Measurements from ENCODE around the gene FADS2. TPM values are rescaled to one million over a fixed set of nuclear protein-coding genes. Genes with fewer than 3 reads are reported as not detected.

Gene FADS2
- total and polyA plus RNA-seq, 2 of the 13 experiments (the other 11 are each of a cell fraction or from before 2014, with no cell fraction given) = 90.1 to 124 TPM

DNA sequence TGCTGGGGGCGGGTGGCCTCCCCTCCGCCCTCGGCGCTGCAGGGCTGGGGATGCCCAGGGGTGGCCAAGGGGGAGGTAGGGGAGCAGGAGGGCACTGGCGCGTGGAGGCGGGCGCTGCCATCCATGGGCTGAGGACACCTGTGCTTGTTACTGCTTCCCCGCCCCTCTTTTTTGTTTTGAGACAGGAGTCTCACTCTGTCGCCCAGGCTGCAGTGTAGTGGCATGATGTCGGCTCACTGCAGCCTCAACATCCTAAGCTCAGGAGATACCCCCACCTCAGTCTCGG lies 63.9 kb downstream of the FADS2 start:
- CTCF ChIA-PET (ENCODE audit: low intra/inter-chr PET ratio, low total read pairs) = interaction anchor here (1.2 kb wide), 1 partner anchor 95 kb away, joined by 4 read pairs; no protein-coding TSS in a partner anchor
- POLR2A ChIA-PET = interaction anchor here (2.0 kb wide), 1 partner anchor 13 kb away, joined by 5 read pairs; no protein-coding TSS in a partner anchor
- Histone ChIP-seq H3K9ac (ENCODE audit: insufficient read depth, low read depth, low read length) (peak overlapping the region; percentile 46; the same call in 1 of the 2 replicates), H2AFZ (ENCODE audit: low read length) (no peak overlapping the region), H3K4me1 (ENCODE audit: insufficient read depth, low read length) (peaks cover 14% of the 10 kb centered on the region), H4K20me1 (ENCODE audit: insufficient read depth, low read length) (no peaks in the 10 kb centered on the region), H3K27ac (ENCODE audit: extremely low read length, insufficient read depth, low read length) (no peak overlapping the region), H3K4me2 (ENCODE audit: low read depth, low read length) (peak overlapping the region; percentile 76), H3K9me3 (ENCODE audit: low read length) (no peaks in the 10 kb centered on the region), H3K36me3 (replicated peaks in 1 of 2; ENCODE audit: control insufficient read depth in 1 of 2, insufficient read depth in 2 of 2, low read length in 2 of 2) (no peaks in the 10 kb centered on the region), H3K79me2 (ENCODE audit: insufficient read depth, low read length) (no peaks in the 10 kb centered on the region), H3K4me3 (replicated peaks in 1 of 3; ENCODE audit: insufficient read depth in 1 of 3, low read depth in 2 of 3, low read length in 3 of 3) (peak overlapping the region; percentile 37 to 86 (median 68); a peak in 5 of 6 replicates), H3K27me3 (ENCODE audit: control insufficient read depth in 1 of 2, insufficient read depth in 2 of 2, low read length in 2 of 2) (no peaks in the 10 kb centered on the region)
- FAIRE-seq (no peak), DNase-seq (ENCODE audit: low spot score) (no peak), ATAC-seq (peak; percentile 34)
- TF ChIP-seq CEBPB (IDR thresholded peaks at IDR 0.05; ENCODE audit: borderline replicate concordance, low read depth, low read length) (no peak), KDM2A (CRISPR knock-in tag; IDR thresholded peaks at IDR 0.05; ENCODE audit: borderline replicate concordance, low read depth) (peak; percentile 19; the same call in 1 of the 2 replicates), ARHGAP35 (CRISPR knock-in tag; IDR thresholded peaks at IDR 0.05; ENCODE audit: borderline replicate concordance) (0 out of 2 replicates have a peak, but pooled peaks have one; percentile 5)
- TF ChIP-seq, protein P1, sequence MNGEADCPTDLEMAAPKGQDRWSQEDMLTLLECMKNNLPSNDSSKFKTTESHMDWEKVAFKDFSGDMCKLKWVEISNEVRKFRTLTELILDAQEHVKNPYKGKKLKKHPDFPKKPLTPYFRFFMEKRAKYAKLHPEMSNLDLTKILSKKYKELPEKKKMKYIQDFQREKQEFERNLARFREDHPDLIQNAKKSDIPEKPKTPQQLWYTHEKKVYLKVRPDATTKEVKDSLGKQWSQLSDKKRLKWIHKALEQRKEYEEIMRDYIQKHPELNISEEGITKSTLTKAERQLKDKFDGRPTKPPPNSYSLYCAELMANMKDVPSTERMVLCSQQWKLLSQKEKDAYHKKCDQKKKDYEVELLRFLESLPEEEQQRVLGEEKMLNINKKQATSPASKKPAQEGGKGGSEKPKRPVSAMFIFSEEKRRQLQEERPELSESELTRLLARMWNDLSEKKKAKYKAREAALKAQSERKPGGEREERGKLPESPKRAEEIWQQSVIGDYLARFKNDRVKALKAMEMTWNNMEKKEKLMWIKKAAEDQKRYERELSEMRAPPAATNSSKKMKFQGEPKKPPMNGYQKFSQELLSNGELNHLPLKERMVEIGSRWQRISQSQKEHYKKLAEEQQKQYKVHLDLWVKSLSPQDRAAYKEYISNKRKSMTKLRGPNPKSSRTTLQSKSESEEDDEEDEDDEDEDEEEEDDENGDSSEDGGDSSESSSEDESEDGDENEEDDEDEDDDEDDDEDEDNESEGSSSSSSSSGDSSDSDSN (CRISPR knock-in tag; IDR thresholded peaks at IDR 0.05) = 0 out of 2 replicates have a peak, but pooled peaks have one; percentile 0
- WGBS (ENCODE audit: low lambda C conversion rate) = 25% methylated on average over 4 of the region's 12 CpGs
- intact Hi-C loops (cut with micrococcal nuclease; ENCODE audit: unreplicated experiment) (no loop called here), in situ Hi-C loops (cut with HindIII; ENCODE audit: extremely low pct_ligation_motif_present, low pct_unique_long_range_greater_than_20kb) (no loop called here)
- no TSS peak for BruUV-seq (replicated peaks)

DNA sequence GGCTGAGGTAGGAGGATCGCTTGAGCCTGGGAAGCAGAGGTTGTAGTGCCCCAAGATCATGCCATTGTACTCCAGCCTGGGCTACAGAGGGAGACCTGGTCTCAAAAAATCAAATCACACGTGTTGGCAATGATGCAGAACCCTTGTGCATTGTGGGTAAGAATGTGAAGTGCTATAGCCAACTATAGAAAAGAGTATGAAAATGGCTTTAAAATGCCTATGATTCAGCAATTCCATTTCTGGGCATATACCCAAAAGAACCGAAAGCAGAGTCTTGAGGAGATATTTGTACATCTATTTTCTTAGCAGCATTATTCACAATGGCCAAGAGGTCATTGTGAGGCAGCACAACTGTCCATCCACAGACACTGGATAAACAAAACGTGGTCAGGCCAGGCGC lies 65.9 kb downstream of the FADS2 start:
- no peak for FAIRE-seq
- no peak overlapping the region for H3K4me3 ChIP-seq (replicated peaks in 1 of 3; ENCODE audit: insufficient read depth in 1 of 3, low read depth in 2 of 3, low read length in 3 of 3)
- H4K20me1 ChIP-seq (ENCODE audit: insufficient read depth, low read length) = no peaks in the 10 kb centered on the region
- BruUV-seq (replicated peaks) = no TSS peak
- TF ChIP-seq KAT7 (CRISPR knock-in tag; IDR thresholded peaks at IDR 0.05; ENCODE audit: borderline replicate concordance) (no peak), ZNF264 (CRISPR knock-in tag; IDR thresholded peaks at IDR 0.05) (no peak), STAG1 (CRISPR knock-in tag; IDR thresholded peaks at IDR 0.05) (no peak), STAT5B (CRISPR knock-in tag; IDR thresholded peaks at IDR 0.05) (no peak), ZNF30 (CRISPR knock-in tag; IDR thresholded peaks at IDR 0.05) (no peak), ZFP36L2 (CRISPR knock-in tag; IDR thresholded peaks at IDR 0.05) (no peak), PAX8 (CRISPR knock-in tag; IDR thresholded peaks at IDR 0.05; ENCODE audit: borderline replicate concordance) (no peak), ZNF274 (CRISPR knock-in tag; IDR thresholded peaks at IDR 0.05) (no peak), NONO (IDR thresholded peaks at IDR 0.05) (no peak), NONO (CRISPR knock-in tag; conservative IDR thresholded peaks at IDR 0.05) (no peak), TOE1 (CRISPR knock-in tag; IDR thresholded peaks at IDR 0.05) (no peak), RBAK (CRISPR knock-in tag; IDR thresholded peaks at IDR 0.05) (no peak)
- TF ChIP-seq, protein P2, sequence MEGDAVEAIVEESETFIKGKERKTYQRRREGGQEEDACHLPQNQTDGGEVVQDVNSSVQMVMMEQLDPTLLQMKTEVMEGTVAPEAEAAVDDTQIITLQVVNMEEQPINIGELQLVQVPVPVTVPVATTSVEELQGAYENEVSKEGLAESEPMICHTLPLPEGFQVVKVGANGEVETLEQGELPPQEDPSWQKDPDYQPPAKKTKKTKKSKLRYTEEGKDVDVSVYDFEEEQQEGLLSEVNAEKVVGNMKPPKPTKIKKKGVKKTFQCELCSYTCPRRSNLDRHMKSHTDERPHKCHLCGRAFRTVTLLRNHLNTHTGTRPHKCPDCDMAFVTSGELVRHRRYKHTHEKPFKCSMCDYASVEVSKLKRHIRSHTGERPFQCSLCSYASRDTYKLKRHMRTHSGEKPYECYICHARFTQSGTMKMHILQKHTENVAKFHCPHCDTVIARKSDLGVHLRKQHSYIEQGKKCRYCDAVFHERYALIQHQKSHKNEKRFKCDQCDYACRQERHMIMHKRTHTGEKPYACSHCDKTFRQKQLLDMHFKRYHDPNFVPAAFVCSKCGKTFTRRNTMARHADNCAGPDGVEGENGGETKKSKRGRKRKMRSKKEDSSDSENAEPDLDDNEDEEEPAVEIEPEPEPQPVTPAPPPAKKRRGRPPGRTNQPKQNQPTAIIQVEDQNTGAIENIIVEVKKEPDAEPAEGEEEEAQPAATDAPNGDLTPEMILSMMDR (CRISPR knock-in tag; IDR thresholded peaks at IDR 0.05) = no peak
- H3K27ac ChIP-seq (ENCODE audit: extremely low read length, insufficient read depth, low read length) = no peak overlapping the region
- no peak overlapping the region for H3K9ac ChIP-seq (ENCODE audit: insufficient read depth, low read depth, low read length)
- no peaks in the 10 kb centered on the region for H3K27me3 ChIP-seq (ENCODE audit: control insufficient read depth in 1 of 2, insufficient read depth in 2 of 2, low read length in 2 of 2)
- intact Hi-C loops (cut with micrococcal nuclease; ENCODE audit: unreplicated experiment) (no loop called here), in situ Hi-C loops (cut with HindIII; ENCODE audit: extremely low pct_ligation_motif_present, low pct_unique_long_range_greater_than_20kb) (no loop called here)
- H3K4me2 ChIP-seq (ENCODE audit: low read depth, low read length) = no peak overlapping the region
- H3K9me3 ChIP-seq (ENCODE audit: low read length) = no peaks in the 10 kb centered on the region
- ChIA-PET POLR2A (no interaction called here), CTCF (ENCODE audit: low intra/inter-chr PET ratio, low total read pairs) (no interaction called here)
- no peak overlapping the region for H2AFZ ChIP-seq (ENCODE audit: low read length)
- no peaks in the 10 kb centered on the region for H3K79me2 ChIP-seq (ENCODE audit: insufficient read depth, low read length)
- WGBS (ENCODE audit: low lambda C conversion rate) = 34% methylated on average over 5 of the region's 5 CpGs
- peaks cover 21% of the 10 kb centered on the region for H3K4me1 ChIP-seq (ENCODE audit: insufficient read depth, low read length)
- no peaks in the 10 kb centered on the region for H3K36me3 ChIP-seq (replicated peaks in 1 of 2; ENCODE audit: control insufficient read depth in 1 of 2, insufficient read depth in 2 of 2, low read length in 2 of 2)
- no peak for DNase-seq (ENCODE audit: low spot score)
- no peak for ATAC-seq

All from HepG2 (cell line).